ENCODE results near the gene ATP2A3. TPM values are rescaled to one million over a fixed set of nuclear protein-coding genes. Genes with fewer than 3 reads are reported as not detected.

The ATP2A3 gene
- total RNA-seq, 1 experiment from 2014 or later: 4.5 TPM

DNA sequence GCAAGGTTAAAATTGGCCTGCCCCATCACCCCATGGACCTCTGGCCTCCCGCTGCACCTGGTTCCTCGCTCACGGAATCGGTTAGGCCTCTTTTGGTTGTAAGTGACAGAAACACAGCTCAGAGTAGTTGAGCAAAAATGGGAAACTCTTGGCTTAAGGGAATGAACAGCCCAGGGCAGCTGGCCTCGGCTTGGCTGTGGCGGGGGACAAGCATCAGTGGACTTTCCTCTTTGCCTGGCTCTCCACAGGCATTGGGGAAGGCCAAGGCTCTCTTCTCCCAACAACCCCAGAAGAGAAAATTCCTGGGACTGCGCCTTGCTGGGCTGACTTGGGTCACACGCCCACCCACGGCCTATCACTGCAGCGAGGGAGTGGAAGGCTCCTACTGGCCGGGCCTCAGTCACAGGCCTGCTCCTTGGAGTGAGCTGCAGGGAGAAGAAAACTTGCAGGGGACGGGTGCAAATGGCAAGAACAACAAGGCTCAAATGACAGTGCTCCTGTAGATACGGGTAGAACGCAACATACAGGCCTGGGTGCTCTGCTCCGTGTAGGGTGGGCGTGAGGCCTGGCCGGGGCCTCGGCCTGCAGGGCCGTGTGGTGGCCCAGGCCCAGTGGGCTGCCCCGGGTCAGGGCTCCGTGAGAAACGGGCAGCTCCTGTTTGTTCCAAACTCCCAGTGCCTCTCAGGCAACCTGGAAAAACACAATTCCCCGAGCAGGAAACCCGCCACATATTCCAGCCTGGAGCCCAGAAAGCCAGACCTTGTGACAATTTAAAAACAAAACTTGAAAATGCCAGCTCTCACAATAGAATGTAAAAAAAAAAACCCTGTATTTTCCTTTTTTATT, 25.0 kb upstream of the ATP2A3 start:
- Mint-ChIP-seq H3K36me3 (ENCODE audit: insufficient read depth, unreplicated experiment) (peaks cover 6% of the 10 kb centered on the region), H3K27me3 (ENCODE audit: unreplicated experiment) (peaks cover 36% of the 10 kb centered on the region), H3K4me1 (ENCODE audit: low read depth, unreplicated experiment) (peaks cover 10% of the 10 kb centered on the region), H3K4me3 (ENCODE audit: low read depth, unreplicated experiment) (no peak overlapping the region), H3K27ac (ENCODE audit: unreplicated experiment) (no peak overlapping the region), H3K9me3 (ENCODE audit: low read depth, unreplicated experiment) (no peaks in the 10 kb centered on the region)
- TF ChIP-seq, protein P1, sequence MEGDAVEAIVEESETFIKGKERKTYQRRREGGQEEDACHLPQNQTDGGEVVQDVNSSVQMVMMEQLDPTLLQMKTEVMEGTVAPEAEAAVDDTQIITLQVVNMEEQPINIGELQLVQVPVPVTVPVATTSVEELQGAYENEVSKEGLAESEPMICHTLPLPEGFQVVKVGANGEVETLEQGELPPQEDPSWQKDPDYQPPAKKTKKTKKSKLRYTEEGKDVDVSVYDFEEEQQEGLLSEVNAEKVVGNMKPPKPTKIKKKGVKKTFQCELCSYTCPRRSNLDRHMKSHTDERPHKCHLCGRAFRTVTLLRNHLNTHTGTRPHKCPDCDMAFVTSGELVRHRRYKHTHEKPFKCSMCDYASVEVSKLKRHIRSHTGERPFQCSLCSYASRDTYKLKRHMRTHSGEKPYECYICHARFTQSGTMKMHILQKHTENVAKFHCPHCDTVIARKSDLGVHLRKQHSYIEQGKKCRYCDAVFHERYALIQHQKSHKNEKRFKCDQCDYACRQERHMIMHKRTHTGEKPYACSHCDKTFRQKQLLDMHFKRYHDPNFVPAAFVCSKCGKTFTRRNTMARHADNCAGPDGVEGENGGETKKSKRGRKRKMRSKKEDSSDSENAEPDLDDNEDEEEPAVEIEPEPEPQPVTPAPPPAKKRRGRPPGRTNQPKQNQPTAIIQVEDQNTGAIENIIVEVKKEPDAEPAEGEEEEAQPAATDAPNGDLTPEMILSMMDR (IDR thresholded peaks at IDR 0.05; ENCODE audit: unreplicated experiment): no peak
- BruUV-seq (replicated peaks): no TSS peak
- CTCF ChIA-PET: interaction anchor here (1.6 kb wide), 1 partner anchor 15 kb away, joined by 6 read pairs; no protein-coding TSS in a partner anchor
- DNase-seq: no peak
- intact Hi-C loops (cut with micrococcal nuclease; ENCODE audit: unreplicated experiment): no loop called here

DNA sequence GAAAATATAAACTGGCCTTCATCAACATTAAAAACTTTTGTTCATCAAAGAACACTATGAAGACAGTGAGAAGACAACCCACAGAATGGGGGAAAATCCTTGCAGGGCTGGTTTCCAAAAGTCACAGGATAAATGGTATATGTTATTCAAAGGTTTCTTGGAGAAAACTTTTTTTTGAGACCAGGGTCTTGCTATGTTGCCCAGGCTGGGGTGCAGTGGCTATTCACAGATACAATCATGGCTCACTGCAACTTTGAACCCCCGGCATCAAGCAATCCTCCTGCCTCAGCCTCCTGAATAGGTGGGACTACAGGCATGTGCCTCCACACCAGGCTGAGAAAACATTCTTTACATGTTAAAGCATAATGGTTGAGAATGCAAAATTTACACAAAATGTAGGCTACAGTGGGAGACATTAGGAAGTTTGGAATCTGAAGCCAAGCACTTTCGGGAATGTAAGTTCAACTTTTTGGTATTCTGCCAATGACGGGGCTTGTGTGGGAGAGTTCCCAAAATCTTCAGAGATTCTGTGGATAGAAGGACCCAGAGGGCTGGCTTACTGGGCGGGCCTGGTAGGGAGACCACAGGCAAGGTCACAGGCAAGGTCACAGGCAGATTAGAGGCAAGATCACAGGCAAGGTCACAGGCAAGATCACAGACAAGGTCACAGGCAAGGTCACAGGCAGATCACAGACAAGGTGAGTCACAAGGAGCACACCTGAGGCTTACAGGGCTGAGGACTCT, 24.2 kb upstream of the ATP2A3 start:
- Mint-ChIP-seq H3K36me3 (ENCODE audit: insufficient read depth, unreplicated experiment) (peaks cover 6% of the 10 kb centered on the region), H3K4me1 (ENCODE audit: low read depth, unreplicated experiment) (peaks cover 10% of the 10 kb centered on the region), H3K4me3 (ENCODE audit: low read depth, unreplicated experiment) (no peak overlapping the region), H3K27me3 (ENCODE audit: unreplicated experiment) (peaks cover 36% of the 10 kb centered on the region), H3K9me3 (ENCODE audit: low read depth, unreplicated experiment) (no peaks in the 10 kb centered on the region), H3K27ac (ENCODE audit: unreplicated experiment) (no peak overlapping the region)
- no TSS peak for BruUV-seq (replicated peaks)
- no peak for DNase-seq
- CTCF ChIA-PET: no interaction called here
- intact Hi-C loops (cut with micrococcal nuclease; ENCODE audit: unreplicated experiment): no loop called here
- TF ChIP-seq, protein P1 (IDR thresholded peaks at IDR 0.05; ENCODE audit: unreplicated experiment): no peak

DNA sequence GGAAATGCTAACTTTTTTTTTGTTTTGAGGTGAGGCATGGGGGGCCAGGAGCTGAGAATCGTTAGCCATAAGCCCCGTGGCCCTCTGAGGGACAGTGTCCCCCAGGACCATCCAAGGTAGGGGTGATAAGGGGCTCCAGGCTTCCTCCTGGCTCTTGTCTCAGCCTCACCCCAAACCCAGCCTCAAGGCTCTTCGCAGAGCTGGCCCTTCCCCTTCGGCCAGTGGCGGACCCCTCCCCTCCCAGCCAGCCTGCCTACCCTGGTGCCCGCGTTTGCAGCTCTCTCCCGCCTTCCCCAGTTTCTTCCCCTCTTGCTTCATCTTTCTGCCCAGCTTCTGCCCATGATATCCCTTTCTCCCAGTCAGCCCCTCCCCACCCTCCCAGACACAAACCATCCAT, 22.7 kb upstream of the ATP2A3 start:
- H3K4me3 Mint-ChIP-seq (ENCODE audit: low read depth, unreplicated experiment): no peak overlapping the region
- H3K27ac Mint-ChIP-seq (ENCODE audit: unreplicated experiment): no peak overlapping the region
- BruUV-seq (replicated peaks): no TSS peak
- CTCF ChIA-PET: no interaction called here
- H3K9me3 Mint-ChIP-seq (ENCODE audit: low read depth, unreplicated experiment): no peaks in the 10 kb centered on the region
- intact Hi-C loops (cut with micrococcal nuclease; ENCODE audit: unreplicated experiment): no loop called here
- TF ChIP-seq, protein P1 (IDR thresholded peaks at IDR 0.05; ENCODE audit: unreplicated experiment): no peak
- H3K4me1 Mint-ChIP-seq (ENCODE audit: low read depth, unreplicated experiment): peaks cover 10% of the 10 kb centered on the region
- H3K36me3 Mint-ChIP-seq (ENCODE audit: insufficient read depth, unreplicated experiment): peaks cover 6% of the 10 kb centered on the region
- H3K27me3 Mint-ChIP-seq (ENCODE audit: unreplicated experiment): peaks cover 36% of the 10 kb centered on the region
- no peak for DNase-seq

DNA sequence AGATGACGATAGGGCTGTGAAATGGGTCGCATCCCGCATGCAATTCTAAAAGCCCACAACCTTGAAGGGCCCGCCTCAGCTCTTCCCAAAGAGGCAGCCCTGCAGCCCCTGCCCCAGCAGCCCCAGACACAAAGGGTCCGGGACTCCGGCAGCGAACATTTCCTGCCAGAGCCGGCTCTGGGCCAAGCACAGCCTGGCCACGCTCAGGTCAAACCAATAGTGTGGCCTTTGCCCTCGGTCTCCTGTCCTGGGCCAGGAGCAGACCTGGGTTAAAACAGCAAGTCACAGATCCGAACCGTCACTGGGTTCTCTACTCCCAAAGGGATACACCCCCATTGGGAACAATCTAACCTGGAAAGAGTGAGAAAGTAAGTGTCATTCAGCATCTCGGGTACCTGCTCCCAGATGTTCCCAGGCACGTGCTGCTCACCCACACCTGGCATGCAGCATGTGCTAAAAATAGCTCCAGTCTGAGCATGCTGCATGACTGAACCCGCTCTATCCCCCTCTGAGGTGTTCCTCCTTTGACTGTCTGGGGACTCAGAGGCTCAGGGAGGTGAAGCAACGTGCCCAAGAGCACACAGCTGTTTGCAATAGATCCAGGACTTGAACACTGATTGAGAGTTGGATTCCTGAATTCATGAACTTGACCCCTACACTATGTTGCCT, 22.2 kb upstream of the ATP2A3 start:
- TF ChIP-seq, protein P1 (IDR thresholded peaks at IDR 0.05; ENCODE audit: unreplicated experiment): no peak
- Mint-ChIP-seq H3K27ac (ENCODE audit: unreplicated experiment) (no peak overlapping the region), H3K27me3 (ENCODE audit: unreplicated experiment) (peaks cover 35% of the 10 kb centered on the region), H3K36me3 (ENCODE audit: insufficient read depth, unreplicated experiment) (peaks cover 5% of the 10 kb centered on the region), H3K4me1 (ENCODE audit: low read depth, unreplicated experiment) (peaks cover 10% of the 10 kb centered on the region), H3K9me3 (ENCODE audit: low read depth, unreplicated experiment) (no peaks in the 10 kb centered on the region), H3K4me3 (ENCODE audit: low read depth, unreplicated experiment) (no peak overlapping the region)
- intact Hi-C loops (cut with micrococcal nuclease; ENCODE audit: unreplicated experiment): no loop called here
- CTCF ChIA-PET: no interaction called here
- no peak for DNase-seq
- BruUV-seq (replicated peaks): no TSS peak
